ENCODE results near the gene MYL10.
A peak's percentile ranks its signal among the peaks of the same experiment; 100 is the strongest.

The MYL10 gene

GRCh38 chr7:101594790-101595189 is 34.3 kb downstream of the MYL10 start:
- no peak for DNase-seq

- DNase-seq = no peak
Observed at GRCh38 chr7:101593556-101593955, 35.5 kb downstream of the MYL10 start.

DNA sequence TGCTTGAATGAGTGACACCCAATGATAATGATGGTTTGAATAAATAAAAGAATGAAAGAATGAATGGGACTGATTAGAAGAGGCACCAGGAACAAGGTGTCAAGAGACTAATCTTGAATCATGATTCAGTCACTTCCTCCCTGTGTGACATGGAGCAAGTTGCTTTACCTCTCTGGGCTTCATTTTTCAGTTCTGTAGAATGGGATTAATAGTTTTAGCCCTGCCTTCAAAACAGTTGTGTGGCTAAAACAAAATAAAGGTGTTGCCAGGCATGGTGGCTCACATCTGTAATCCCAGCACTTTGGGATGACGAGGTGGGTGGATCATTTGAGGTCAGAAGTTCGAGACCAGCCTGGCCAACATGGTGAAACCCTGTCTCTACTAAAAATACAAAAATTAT is 37.6 kb downstream of the MYL10 start:
- no peak for DNase-seq

DNA sequence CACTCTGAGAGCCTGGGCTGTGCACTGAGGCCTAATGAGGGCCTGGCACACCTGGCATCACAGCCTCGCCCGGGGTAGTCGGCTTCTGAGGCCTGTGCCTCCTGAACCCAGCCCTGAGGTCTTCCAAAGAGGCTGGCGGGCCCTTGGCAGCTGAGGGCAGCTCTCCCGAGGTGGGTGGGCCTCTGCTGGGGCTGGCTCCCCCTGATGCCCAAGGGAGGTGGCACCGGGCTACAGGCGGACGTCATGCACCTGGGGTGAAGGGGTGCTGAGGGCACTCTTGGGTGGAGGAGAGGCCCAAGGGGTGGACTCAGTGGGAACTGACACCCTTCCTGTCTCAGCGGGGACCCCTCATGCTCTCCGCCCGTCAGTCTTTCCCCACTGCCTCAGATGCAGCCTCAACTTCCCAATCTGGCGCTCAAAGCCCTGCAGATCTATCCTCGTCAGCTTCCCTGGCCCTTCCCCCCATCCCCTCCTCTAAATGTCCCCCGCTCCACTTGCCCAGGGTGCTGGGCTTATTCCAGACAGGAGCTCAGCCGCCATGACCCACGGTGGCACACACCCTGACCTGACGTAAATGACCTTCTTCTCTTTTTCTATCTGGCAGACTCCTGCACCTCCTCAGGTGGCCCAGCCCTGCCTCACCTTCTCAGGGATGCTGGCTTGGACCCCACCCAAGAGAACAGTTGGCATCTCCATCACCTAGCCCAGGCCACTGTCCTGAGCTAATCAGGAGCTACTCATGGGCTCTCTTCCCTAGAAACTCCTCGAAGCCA is 38.2 kb downstream of the MYL10 start:
- no peak for DNase-seq

GRCh38 chr7:101589976-101590662 is 39.0 kb downstream of the MYL10 start:
- no peak for DNase-seq

- DNase-seq = no peak
Observed at GRCh38 chr7:101589052-101589451, 40.0 kb downstream of the MYL10 start.

- DNase-seq = no peak
Observed at GRCh38 chr7:101588131-101588935, 40.8 kb downstream of the MYL10 start.

- DNase-seq = no peak
Observed at GRCh38 chr7:101586906-101587677, 42.0 kb downstream of the MYL10 start.

DNA sequence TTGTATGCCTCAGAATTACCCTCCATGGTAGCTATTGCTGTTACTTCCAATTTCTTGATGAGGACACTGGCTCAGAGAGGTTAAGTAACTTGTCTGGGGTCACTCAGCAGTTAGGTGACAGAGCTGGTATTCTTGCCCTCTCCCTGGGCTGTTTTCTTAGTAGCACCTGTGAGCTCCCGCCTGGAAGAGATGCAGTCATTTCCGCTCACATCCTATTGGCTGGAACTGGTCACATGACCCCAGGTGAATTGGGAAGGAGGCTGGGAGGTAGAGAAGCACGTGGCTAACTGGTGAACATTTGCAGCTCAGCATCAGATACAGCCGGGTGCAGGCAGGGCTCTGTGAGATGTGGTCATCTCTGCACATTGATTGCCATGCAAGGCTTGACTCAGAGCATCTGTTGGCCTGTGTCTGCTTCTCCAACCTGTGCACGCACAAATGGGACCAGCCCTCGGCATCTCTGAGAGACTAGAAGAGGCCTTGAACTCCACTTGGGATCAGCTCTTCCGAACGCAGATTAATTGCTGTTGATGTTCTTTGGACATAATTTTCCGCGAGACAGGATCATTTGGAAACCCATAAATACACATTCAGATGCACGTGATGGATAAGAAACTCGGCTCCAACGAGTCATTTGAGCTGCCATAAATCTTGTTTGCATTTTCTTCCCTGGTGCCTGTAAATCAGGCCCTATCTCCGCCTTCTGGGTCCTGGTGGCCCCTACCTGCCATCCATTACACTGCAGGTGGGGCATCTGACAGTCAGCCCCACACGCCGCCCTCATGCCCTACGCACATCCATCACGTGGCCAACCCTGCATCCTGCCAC is 42.8 kb downstream of the MYL10 start:
- no peak for DNase-seq

DNA sequence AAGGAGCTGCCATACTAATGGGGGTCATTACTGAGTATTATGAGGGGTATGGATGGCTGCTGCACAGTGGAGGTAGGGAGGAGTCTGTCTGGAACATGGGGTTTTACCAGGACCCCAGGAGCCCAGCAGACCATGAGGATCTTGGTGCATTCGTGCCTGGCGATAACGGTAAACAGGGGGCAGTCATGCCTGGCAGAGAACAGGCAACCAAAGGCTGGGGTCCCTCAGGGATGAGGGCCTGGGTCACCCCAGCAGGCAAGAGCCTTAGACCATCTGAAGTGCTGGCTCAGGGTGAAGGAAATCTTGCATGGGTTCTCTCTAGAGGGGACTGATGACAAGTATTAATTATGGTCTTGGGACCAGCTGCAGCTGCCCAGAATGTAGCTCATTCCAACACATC is 46.1 kb downstream of the MYL10 start:
- no peak for DNase-seq

- no peak for DNase-seq
Observed at GRCh38 chr7:101581891-101582290, 47.2 kb downstream of the MYL10 start.

DNA sequence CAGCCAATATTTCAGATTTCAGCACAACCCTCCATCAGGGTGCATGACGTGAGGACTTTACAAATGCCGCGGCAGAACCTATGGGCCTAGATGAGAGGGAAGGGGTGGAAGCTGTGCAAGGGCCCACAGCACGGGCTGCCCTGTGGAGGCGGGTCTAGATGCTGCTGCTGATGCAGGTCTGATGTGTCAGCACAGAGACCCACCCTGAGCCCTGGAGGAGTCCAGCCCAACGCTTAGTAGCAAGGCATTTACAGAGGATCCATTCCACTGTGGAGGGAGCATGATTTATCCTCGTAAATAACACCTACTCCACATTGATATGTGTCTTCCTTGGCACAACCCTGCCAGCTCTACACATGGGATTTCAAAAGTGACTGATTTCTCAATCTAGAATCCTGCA is 48.5 kb downstream of the MYL10 start:
- no peak for DNase-seq

GRCh38 chr7:101578552-101578951 is 50.5 kb downstream of the MYL10 start:
- no peak for DNase-seq

GRCh38 chr7:101576998-101577397 is 52.1 kb downstream of the MYL10 start:
- no peak for DNase-seq

- no peak for DNase-seq
Observed at GRCh38 chr7:101575721-101576120, 53.4 kb downstream of the MYL10 start.

- no peak for DNase-seq
Observed at GRCh38 chr7:101575168-101575567, 53.9 kb downstream of the MYL10 start.

GRCh38 chr7:101572156-101572555 is 56.9 kb downstream of the MYL10 start:
- DNase-seq = no peak

- DNase-seq = peak; percentile 77
Observed at GRCh38 chr7:101567230-101567629, 61.9 kb downstream of the MYL10 start.

DNA sequence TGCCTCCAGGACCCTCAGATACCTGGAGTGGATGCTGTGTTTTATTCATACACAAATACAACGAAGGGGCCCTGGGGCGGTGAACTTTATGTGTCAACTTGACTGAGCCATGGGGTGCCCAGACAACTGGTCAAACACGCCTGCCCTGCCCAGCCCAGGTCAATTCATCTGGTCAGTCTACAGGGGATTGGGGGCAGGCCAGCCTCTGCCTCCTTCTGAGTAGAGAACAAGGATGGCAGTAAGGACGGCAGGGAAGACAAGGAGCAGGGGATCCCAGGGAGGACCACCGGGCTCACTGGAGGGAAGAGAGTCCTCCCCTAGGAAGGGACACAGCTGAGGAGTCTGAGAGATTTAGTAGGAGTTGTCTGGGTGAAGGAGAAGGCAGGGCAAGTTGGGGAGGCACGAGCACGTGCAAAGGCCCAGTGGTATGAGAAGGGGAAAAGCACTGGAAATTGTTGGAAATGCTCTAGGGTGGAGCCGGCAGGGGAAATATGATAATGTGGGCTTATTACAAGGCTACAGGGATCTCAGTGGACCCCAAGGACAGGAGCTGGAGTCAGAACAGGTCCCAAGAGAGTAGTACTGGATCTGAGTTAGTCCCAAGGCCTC is 63.4 kb downstream of the MYL10 start:
- DNase-seq = no peak

- DNase-seq = no peak
Observed at GRCh38 chr7:101564778-101565211, 64.3 kb downstream of the MYL10 start.

Data from NCI-H1436 (cell line).